Measurements from ENCODE around the gene C6orf136. TPM values are rescaled to one million over a fixed set of nuclear protein-coding genes. Genes with fewer than 3 reads are reported as not detected.

Gene C6orf136
- total and polyA plus RNA-seq, 9 of the 15 experiments (the other 6 are each of a cell fraction or from before 2014, with no cell fraction given): 14.1 to 63.1 (median 18.4) TPM

- peak; percentile 43; the same call in 1 of the 2 replicates for TF ChIP-seq CEBPG (CRISPR knock-in tag; IDR thresholded peaks at IDR 0.05)
- TF ChIP-seq CEBPG (tag; conservative IDR thresholded peaks at IDR 0.05 in 1 of 2, IDR thresholded peaks at IDR 0.05 in 1 of 2): no peak
- TF ChIP-seq SRSF7 (optimal IDR thresholded peaks at IDR 0.05; ENCODE audit: low read depth, low read length): no peak
- TF ChIP-seq RFX1 (IDR thresholded peaks at IDR 0.05): peak; percentile 94
- peak; percentile 62 for TF ChIP-seq RB1 (IDR thresholded peaks at IDR 0.05; ENCODE audit: low read depth)
- TF ChIP-seq SLC30A9 (CRISPR knock-in tag; IDR thresholded peaks at IDR 0.05): no peak
- peak; percentile 73 for TF ChIP-seq POLR2B (IDR thresholded peaks at IDR 0.05; ENCODE audit: low read depth, partially characterized antibody)
- TF ChIP-seq NEUROD1 (IDR thresholded peaks at IDR 0.05; ENCODE audit: borderline replicate concordance, low read depth, low read length, partially characterized antibody): peak; percentile 77
- TF ChIP-seq HDAC2 (IDR thresholded peaks at IDR 0.05): peak; percentile 83; the same call in 1 of the 2 replicates
- TF ChIP-seq ZNF586 (CRISPR knock-in tag; conservative IDR thresholded peaks at IDR 0.05): no peak
- TF ChIP-seq, protein P1, sequence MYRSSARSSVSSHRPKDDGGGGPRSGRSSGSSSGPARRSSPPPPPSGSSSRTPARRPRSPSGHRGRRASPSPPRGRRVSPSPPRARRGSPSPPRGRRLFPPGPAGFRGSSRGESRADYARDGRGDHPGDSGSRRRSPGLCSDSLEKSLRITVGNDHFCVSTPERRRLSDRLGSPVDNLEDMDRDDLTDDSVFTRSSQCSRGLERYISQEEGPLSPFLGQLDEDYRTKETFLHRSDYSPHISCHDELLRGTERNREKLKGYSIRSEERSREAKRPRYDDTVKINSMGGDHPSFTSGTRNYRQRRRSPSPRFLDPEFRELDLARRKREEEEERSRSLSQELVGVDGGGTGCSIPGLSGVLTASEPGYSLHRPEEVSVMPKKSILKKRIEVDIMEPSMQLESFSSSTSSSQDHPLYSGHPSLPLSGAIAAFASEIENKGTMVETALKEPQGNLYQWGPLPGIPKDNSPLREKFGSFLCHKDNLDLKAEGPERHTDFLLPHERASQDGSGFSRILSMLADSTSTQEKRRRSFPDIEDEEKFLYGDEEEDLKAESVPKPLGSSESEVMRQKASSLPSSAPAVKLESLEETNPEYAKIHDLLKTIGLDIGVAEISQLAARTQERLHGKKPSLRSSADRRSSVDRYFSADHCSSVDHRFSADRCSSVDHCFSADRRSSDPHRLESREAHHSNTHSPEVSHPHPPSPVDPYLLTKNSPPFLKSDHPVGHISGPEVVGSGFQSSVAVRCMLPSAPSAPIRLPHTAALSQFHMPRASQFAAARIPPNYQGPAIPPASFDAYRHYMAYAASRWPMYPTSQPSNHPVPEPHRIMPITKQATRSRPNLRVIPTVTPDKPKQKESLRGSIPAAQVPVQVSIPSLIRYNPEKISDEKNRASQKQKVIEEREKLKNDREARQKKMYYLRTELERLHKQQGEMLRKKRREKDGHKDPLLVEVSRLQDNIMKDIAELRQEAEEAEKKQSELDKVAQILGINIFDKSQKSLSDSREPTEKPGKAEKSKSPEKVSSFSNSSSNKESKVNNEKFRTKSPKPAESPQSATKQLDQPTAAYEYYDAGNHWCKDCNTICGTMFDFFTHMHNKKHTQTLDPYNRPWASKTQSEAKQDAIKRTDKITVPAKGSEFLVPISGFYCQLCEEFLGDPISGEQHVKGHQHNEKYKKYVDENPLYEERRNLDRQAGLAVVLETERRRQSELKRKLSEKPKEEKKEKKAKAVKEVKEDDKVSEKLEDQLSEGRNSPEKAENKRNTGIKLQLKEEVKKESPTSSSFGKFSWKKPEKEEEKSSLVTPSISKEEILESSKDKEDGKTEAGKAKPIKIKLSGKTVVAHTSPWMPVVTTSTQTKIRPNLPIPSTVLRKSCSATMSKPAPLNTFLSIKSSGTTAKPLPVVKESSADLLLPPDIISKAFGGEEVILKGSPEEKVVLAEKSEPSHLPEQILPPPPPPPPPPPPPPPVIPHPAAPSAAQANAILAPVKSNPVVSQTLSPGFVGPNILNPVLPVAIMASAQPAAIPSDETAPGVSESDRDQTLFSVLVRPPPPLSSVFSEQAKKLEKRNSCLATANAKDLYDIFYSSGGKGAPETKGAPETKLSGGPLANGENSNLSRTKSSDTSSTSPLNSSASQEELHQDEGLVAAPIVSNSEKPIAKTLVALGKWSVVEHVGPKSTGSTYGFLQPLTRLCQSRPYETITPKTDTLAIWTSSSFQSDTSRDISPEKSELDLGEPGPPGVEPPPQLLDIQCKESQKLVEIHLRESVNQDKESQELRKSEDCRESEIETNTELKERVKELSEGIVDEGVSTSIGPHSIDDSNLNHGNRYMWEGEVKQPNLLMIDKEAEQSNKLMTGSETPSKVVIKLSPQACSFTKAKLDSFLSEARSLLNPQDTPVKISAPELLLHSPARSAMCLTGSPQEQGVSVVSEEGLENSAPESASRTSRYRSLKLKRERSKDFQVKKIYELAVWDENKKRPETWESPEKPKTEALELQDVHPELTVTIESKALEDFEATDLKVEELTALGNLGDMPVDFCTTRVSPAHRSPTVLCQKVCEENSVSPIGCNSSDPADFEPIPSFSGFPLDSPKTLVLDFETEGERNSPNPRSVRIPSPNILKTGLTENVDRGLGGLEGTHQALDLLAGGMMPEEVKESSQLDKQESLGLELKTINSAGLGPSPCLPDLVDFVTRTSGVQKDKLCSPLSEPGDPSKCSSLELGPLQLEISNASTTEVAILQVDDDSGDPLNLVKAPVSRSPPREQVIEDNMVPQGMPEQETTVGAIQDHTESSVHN (IDR thresholded peaks at IDR 0.05; ENCODE audit: borderline replicate concordance in 1 of 2, low read depth in 1 of 2): no peak
- no peak for TF ChIP-seq SIX5 (IDR thresholded peaks at IDR 0.05; ENCODE audit: borderline replicate concordance in 1 of 2, insufficient read depth in 1 of 2, low read depth in 1 of 2, low read length in 2 of 2)
- TF ChIP-seq TEAD2 (tag; IDR thresholded peaks at IDR 0.05): no peak
- TF ChIP-seq IFI16 (CRISPR knock-in tag; IDR thresholded peaks at IDR 0.05): 0 out of 2 replicates have a peak, but pooled peaks have one; percentile 53
- peak; percentile 23 for TF ChIP-seq CHD1 (IDR thresholded peaks at IDR 0.05; ENCODE audit: low read length)
- peak; percentile 80 for TF ChIP-seq POLR2G (IDR thresholded peaks at IDR 0.05; ENCODE audit: low read depth, low read length)
- TF ChIP-seq ZNF347 (CRISPR knock-in tag; IDR thresholded peaks at IDR 0.05; ENCODE audit: low read depth): no peak
These were observed 25.7 kb downstream of the C6orf136 start, which contains the start of gene DHX16 (continued) for GRCh38 chr6:30672445-30673253.

All from K562 (cell line).